ENCODE data around the gene PLXNB1.

- TF ChIP-seq CTCF (conservative IDR thresholded peaks at IDR 0.05 in 1 of 2, IDR thresholded peaks at IDR 0.05 in 1 of 2; ENCODE audit: extremely low read depth in 1 of 2, insufficient read depth in 1 of 2, low read depth in 1 of 2, low read length in 2 of 2) = no peak
- TF ChIP-seq EZH2 (IDR thresholded peaks at IDR 0.05; ENCODE audit: borderline replicate concordance, low read length) = no peak
Observed at GRCh38 chr3:48429317-48429959, 448 bp downstream of the PLXNB1 start.

Data from mammary epithelial cell (primary cell).